Stimulated activated CD8-positive, alpha-beta memory T cell treated with anti-CD3 and anti-CD28 coated beads, Interleukin-15, amount 100 ng/mL, for 48 hours (primary cell): Measurements from ENCODE around the gene SNX25.
"Not testable (repeated sequence)": the region's sequence is repeated elsewhere in the genome, so short reads cannot be mapped to it uniquely, and the experiment has no call there.

ENCODE experiments used
- DNase-seq, 2 donors: peaks; one replicate each; pipeline ENCODE4 v3.0.0-alpha.2; 2020; ENCODE audit warnings: low read depth in 2 of 2

Gene SNX25

GRCh38 chr4:185209031-185209851 lies at the start of gene SNX25:
Gene SNX25 (plus strand): TSS chr4:185209598. CDS start chr4:185209827, 229 bp downstream.
- DNase-seq = peak; percentile 85 to 89

- no peak for DNase-seq
Observed at GRCh38 chr4:185165605-185166063, 43.8 kb upstream of the SNX25 start.

- no peak for DNase-seq
Observed at GRCh38 chr4:185167234-185167633, 42.2 kb upstream of the SNX25 start.

- DNase-seq = no peak
Observed at GRCh38 chr4:185171373-185172071, 37.9 kb upstream of the SNX25 start.

- DNase-seq = no peak
Observed at GRCh38 chr4:185179488-185179887, 29.9 kb upstream of the SNX25 start.

GRCh38 chr4:185182239-185182638 lies 27.2 kb upstream of the SNX25 start:
- no peak for DNase-seq

GRCh38 chr4:185183622-185184281 lies 25.6 kb upstream of the SNX25 start:
- DNase-seq = peak; percentile 38 to 45

GRCh38 chr4:185186769-185187168 lies 22.6 kb upstream of the SNX25 start:
- DNase-seq = no peak

GRCh38 chr4:185189606-185190305 lies 19.6 kb upstream of the SNX25 start:
- DNase-seq = no peak

GRCh38 chr4:185190306-185190856 lies 19.0 kb upstream of the SNX25 start:
- no peak for DNase-seq

GRCh38 chr4:185192059-185192458 lies 17.3 kb upstream of the SNX25 start:
- no peak for DNase-seq

- DNase-seq = no peak
Observed at GRCh38 chr4:185194924-185195888, 14.2 kb upstream of the SNX25 start.

GRCh38 chr4:185196437-185196836 lies 13.0 kb upstream of the SNX25 start:
- no peak for DNase-seq

- DNase-seq = not testable (repeated sequence)
Observed at GRCh38 chr4:185198189-185198588, 11.2 kb upstream of the SNX25 start.

GRCh38 chr4:185201977-185202962 lies 7.1 kb upstream of the SNX25 start:
- DNase-seq = peak in 1 of 2 donors; percentile 3

- no peak for DNase-seq
Observed at GRCh38 chr4:185202984-185203485, 6.4 kb upstream of the SNX25 start.

- DNase-seq = peak; percentile 72 to 74
Observed at GRCh38 chr4:185203486-185204237, 5.7 kb upstream of the SNX25 start, which contains the start of gene CFAP97. Gene CFAP97 (minus strand): TSS chr4:185204000. CDS start chr4:185191196, 12,804 bp downstream.
